Hematopoietic multipotent progenitor cell (in vitro differentiated cells): ENCODE measurements around the gene GDF15. TPM values are rescaled to one million over a fixed set of nuclear protein-coding genes. Genes with fewer than 3 reads are reported as not detected.

Source experiments
- small RNA-seq: library from RNA; depleted of rRNA; stranded (forward); fragments of <200 nt; gene quantifications from one replicate; pipeline ENCODE3, GENCODE V24; 2012
- total RNA-seq: library from RNA; depleted of rRNA; stranded (reverse); fragments of >200 nt; gene quantifications from one replicate; pipeline ENCODE4 v1.2.3, GENCODE V29; 2012

The GDF15 gene
- total RNA-seq, 1 donor: 0.27 TPM

Small RNA genes lying within 50 kb of the gene (small RNA-seq; reads per million reads assigned to genes)
- not detected for gene MIR3189

Other genes starting within 250 kb of the GDF15 start
- 19.9 TPM for gene PIK3R2, start 233.0 kb upstream of the GDF15 start, total RNA-seq
- 25.0 TPM for gene IFI30, start 212.3 kb upstream of the GDF15 start, total RNA-seq
- gene MPV17L2, start 192.9 kb upstream of the GDF15 start, total RNA-seq: 12.4 TPM
- 1.9 TPM for gene RAB3A, start 182.1 kb upstream of the GDF15 start, total RNA-seq
- under 0.01 TPM for gene PDE4C, start 159.7 kb upstream of the GDF15 start, total RNA-seq
- gene IQCN, start 111.7 kb upstream of the GDF15 start, total RNA-seq: 36.1 TPM
- 1,478 TPM for gene JUND, start 104.5 kb upstream of the GDF15 start, total RNA-seq
- 125 TPM for gene LSM4, start 63.1 kb upstream of the GDF15 start, total RNA-seq
- 47.7 TPM for gene PGPEP1, start 45.6 kb upstream of the GDF15 start, total RNA-seq
- gene LRRC25, start 11.5 kb downstream of the GDF15 start, total RNA-seq: 5.4 TPM
- gene SSBP4, start 33.2 kb downstream of the GDF15 start, total RNA-seq: 82.1 TPM
- 109 TPM for gene ISYNA1, start 52.0 kb downstream of the GDF15 start, total RNA-seq
- gene ELL, start 135.9 kb downstream of the GDF15 start, total RNA-seq: 28.8 TPM
- gene FKBP8, start 157.4 kb downstream of the GDF15 start, total RNA-seq: 259 TPM
- gene KXD1, start 171.7 kb downstream of the GDF15 start, total RNA-seq: 102 TPM
- gene UBA52, start 185.7 kb downstream of the GDF15 start, total RNA-seq: 1,539 TPM
- gene REX1BD, start 202.6 kb downstream of the GDF15 start, total RNA-seq: 65.4 TPM
- not detected for gene CRLF1, start 220.6 kb downstream of the GDF15 start, total RNA-seq
- not detected for gene TMEM59L, start 226.7 kb downstream of the GDF15 start, total RNA-seq